Ishikawa (cell line): ENCODE data around the gene MND1.

ENCODE experiments used
- CEBPB ChIP-seq: IDR thresholded peaks from 2 replicates; pipeline ENCODE4 v1.6.1; 2012
- CREB1 ChIP-seq: IDR thresholded peaks from 2 replicates; pipeline ENCODE4 v1.6.1; 2012; ENCODE audit warnings: low read depth
- EGR1 ChIP-seq: IDR thresholded peaks from 2 replicates; pipeline ENCODE4 v1.6.1; 2012
- EP300 ChIP-seq: IDR thresholded peaks from 2 replicates; pipeline ENCODE4 v1.6.1; 2012; ENCODE audit warnings: borderline replicate concordance
- FOXM1 ChIP-seq: IDR thresholded peaks from 2 replicates; pipeline ENCODE4 v1.6.1; 2012; ENCODE audit warnings: low read depth, borderline replicate concordance
- MAX ChIP-seq: IDR thresholded peaks from 2 replicates; pipeline ENCODE4 v1.6.1; 2012
- NFIC ChIP-seq: IDR thresholded peaks from 2 replicates; pipeline ENCODE4 v1.6.1; 2012
- RAD21 ChIP-seq: IDR thresholded peaks from 2 replicates; pipeline ENCODE4 v1.6.1; 2012; ENCODE audit warnings: low read depth
- TAF1 ChIP-seq: IDR thresholded peaks from 2 replicates; pipeline ENCODE4 v1.6.1; 2012; ENCODE audit warnings: low read depth, mild to moderate bottlenecking
- TCF12 ChIP-seq: IDR thresholded peaks from 2 replicates; pipeline ENCODE4 v1.6.1; 2012; ENCODE audit warnings: low read depth
- TEAD4 ChIP-seq: IDR thresholded peaks from 2 replicates; pipeline ENCODE4 v1.6.1; 2012
- USF1 ChIP-seq: IDR thresholded peaks from 2 replicates; pipeline ENCODE4 v1.6.1; 2012
- YY1 ChIP-seq: IDR thresholded peaks from 2 replicates; pipeline ENCODE4 v1.6.1; 2012; ENCODE audit warnings: low read depth
- ZBTB7A ChIP-seq: IDR thresholded peaks from 2 replicates; pipeline ENCODE4 v1.6.1; 2012; ENCODE audit warnings: low read depth
- TF ChIP-seq, protein P1 (sequence below): IDR thresholded peaks from 2 replicates; pipeline ENCODE4 v1.6.1; 2012; ENCODE audit warnings: low read depth, mild to moderate bottlenecking

The MND1 gene

GRCh38 chr4:153322791-153323190 is 21.7 kb upstream of the MND1 start:
- TF ChIP-seq RAD21 (no peak), TEAD4 (no peak), EP300 (no peak), MAX (no peak), NFIC (no peak), FOXM1 (no peak), TAF1 (no peak), CREB1 (no peak), CEBPB (no peak), EGR1 (no peak), USF1 (no peak), ZBTB7A (no peak), YY1 (no peak), TCF12 (no peak)
- TF ChIP-seq, protein P1, sequence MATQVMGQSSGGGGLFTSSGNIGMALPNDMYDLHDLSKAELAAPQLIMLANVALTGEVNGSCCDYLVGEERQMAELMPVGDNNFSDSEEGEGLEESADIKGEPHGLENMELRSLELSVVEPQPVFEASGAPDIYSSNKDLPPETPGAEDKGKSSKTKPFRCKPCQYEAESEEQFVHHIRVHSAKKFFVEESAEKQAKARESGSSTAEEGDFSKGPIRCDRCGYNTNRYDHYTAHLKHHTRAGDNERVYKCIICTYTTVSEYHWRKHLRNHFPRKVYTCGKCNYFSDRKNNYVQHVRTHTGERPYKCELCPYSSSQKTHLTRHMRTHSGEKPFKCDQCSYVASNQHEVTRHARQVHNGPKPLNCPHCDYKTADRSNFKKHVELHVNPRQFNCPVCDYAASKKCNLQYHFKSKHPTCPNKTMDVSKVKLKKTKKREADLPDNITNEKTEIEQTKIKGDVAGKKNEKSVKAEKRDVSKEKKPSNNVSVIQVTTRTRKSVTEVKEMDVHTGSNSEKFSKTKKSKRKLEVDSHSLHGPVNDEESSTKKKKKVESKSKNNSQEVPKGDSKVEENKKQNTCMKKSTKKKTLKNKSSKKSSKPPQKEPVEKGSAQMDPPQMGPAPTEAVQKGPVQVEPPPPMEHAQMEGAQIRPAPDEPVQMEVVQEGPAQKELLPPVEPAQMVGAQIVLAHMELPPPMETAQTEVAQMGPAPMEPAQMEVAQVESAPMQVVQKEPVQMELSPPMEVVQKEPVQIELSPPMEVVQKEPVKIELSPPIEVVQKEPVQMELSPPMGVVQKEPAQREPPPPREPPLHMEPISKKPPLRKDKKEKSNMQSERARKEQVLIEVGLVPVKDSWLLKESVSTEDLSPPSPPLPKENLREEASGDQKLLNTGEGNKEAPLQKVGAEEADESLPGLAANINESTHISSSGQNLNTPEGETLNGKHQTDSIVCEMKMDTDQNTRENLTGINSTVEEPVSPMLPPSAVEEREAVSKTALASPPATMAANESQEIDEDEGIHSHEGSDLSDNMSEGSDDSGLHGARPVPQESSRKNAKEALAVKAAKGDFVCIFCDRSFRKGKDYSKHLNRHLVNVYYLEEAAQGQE, result no peak

GRCh38 chr4:153324046-153324445 is 20.4 kb upstream of the MND1 start:
- TF ChIP-seq EGR1, result no peak
- no peak for TF ChIP-seq CEBPB
- no peak for TF ChIP-seq TAF1
- TF ChIP-seq MAX, result no peak
- TF ChIP-seq FOXM1, result no peak
- no peak for TF ChIP-seq NFIC
- no peak for TF ChIP-seq YY1
- TF ChIP-seq, protein P1, result no peak
- no peak for TF ChIP-seq RAD21
- no peak for TF ChIP-seq TEAD4
- no peak for TF ChIP-seq EP300

GRCh38 chr4:153325558-153325957 is 18.9 kb upstream of the MND1 start:
- TF ChIP-seq MAX (no peak), FOXM1 (no peak), TAF1 (no peak), NFIC (no peak), ZBTB7A (no peak), TEAD4 (no peak), CEBPB (no peak), EP300 (no peak), TCF12 (no peak), YY1 (no peak), CREB1 (no peak), USF1 (no peak), RAD21 (no peak), EGR1 (no peak)
- TF ChIP-seq, protein P1, result no peak

DNA sequence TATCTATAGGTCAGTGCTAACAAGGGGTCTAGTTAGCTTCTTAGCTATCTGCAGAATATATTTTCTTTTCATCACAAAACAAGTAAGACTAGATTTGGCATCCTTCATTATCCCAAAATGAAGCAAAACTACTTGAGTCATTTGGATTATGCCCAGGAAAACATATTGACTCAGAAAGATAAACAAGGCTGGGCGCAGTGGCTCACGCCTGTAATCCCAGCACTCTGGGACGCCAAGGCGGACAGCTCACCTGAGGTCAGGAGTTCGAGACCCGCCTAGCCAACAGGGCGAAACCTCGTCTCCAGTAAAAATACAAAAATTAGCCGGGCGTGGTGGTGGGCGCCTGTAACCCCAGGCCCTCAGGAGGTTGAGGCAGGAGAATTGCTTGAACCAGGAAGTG is 18.0 kb upstream of the MND1 start:
- TF ChIP-seq CEBPB (no peak), NFIC (no peak), USF1 (no peak), TEAD4 (no peak), MAX (no peak), YY1 (no peak), TCF12 (no peak), ZBTB7A (no peak), EGR1 (no peak), CREB1 (no peak), EP300 (no peak), TAF1 (no peak), FOXM1 (no peak), RAD21 (no peak)
- TF ChIP-seq, protein P1, result no peak
